ENCODE results near the gene DENND5A. TPM values are rescaled to one million over a fixed set of nuclear protein-coding genes. Genes with fewer than 3 reads are reported as not detected.
A peak's percentile ranks its signal among the peaks of the same experiment; 100 is the strongest.

DENND5A gene
- total RNA-seq, 4 donors from 2014 or later, result 13.8 to 56.3 (median 23.4) TPM

- no peak for TF ChIP-seq POLR2A (IDR thresholded peaks at IDR 0.05)
- no peak for TF ChIP-seq CTCF (IDR thresholded peaks at IDR 0.05)
- peaks cover 0 to 48% (median 11%) of the 10 kb centered on the region in 3 donors for H3K36me3 ChIP-seq
- H3K27me3 ChIP-seq, result no peaks in the 10 kb centered on the region
- intact Hi-C loops (cut with DNase I), result no loop called here
- DNase-seq, result no peak
- H3K9me3 ChIP-seq, result no peaks in the 10 kb centered on the region
- H3K4me3 ChIP-seq, result no peak overlapping the region
- H3K4me1 ChIP-seq, result peaks cover 0 to 13% (median 0%) of the 10 kb centered on the region in 3 donors
- H3K27ac ChIP-seq, result peak overlapping the region in 2 of 4 donors; percentile 16 to 19
Observed at GRCh38 chr11:9160166-9160565, 105.0 kb downstream of the DENND5A start.

- no peak for DNase-seq
- Histone ChIP-seq H3K27ac (no peak overlapping the region), H3K4me1 (peaks cover 0 to 13% (median 0%) of the 10 kb centered on the region in 3 donors), H3K27me3 (no peaks in the 10 kb centered on the region), H3K9me3 (no peaks in the 10 kb centered on the region), H3K36me3 (peaks cover 0 to 43% (median 11%) of the 10 kb centered on the region in 3 donors), H3K4me3 (no peak overlapping the region)
- intact Hi-C loops (cut with DNase I), result no loop called here
- TF ChIP-seq POLR2A (IDR thresholded peaks at IDR 0.05), result no peak
Observed at GRCh38 chr11:9158898-9159391, 106.2 kb downstream of the DENND5A start.

GRCh38 chr11:9155930-9156329 lies 109.2 kb downstream of the DENND5A start:
- DNase-seq, result no peak
- Histone ChIP-seq H3K4me3 (no peak overlapping the region), H3K36me3 (peaks cover 8 to 47% (median 8%) of the 10 kb centered on the region in 3 donors), H3K9me3 (no peaks in the 10 kb centered on the region), H3K4me1 (peaks cover 0 to 13% (median 0%) of the 10 kb centered on the region in 3 donors), H3K27ac (no peak overlapping the region), H3K27me3 (no peaks in the 10 kb centered on the region)
- intact Hi-C loops (cut with DNase I), result no loop called here
- 96% methylated on average over 4 of the region's 4 CpGs for WGBS, 2 donors
- no peak for TF ChIP-seq POLR2A (IDR thresholded peaks at IDR 0.05)

- no peaks in the 10 kb centered on the region for H3K9me3 ChIP-seq
- H3K27ac ChIP-seq, result no peak overlapping the region
- peaks cover 0 to 5% (median 3%) of the 10 kb centered on the region in 3 donors for H3K4me1 ChIP-seq
- no peak overlapping the region for H3K4me3 ChIP-seq
- TF ChIP-seq CTCF (IDR thresholded peaks at IDR 0.05) (no peak), POLR2A (IDR thresholded peaks at IDR 0.05) (no peak)
- peaks cover 0 to 55% (median 8%) of the 10 kb centered on the region in 3 donors for H3K36me3 ChIP-seq
- 79 to 80% methylated on average over 2 of the region's 2 CpGs for WGBS, 2 donors
- no peak for DNase-seq
- intact Hi-C loops (cut with DNase I), result no loop called here
- no peaks in the 10 kb centered on the region for H3K27me3 ChIP-seq
Observed at GRCh38 chr11:9153651-9154050, 111.5 kb downstream of the DENND5A start.

GRCh38 chr11:9151631-9152030 lies 113.5 kb downstream of the DENND5A start:
- Histone ChIP-seq H3K27ac (no peak overlapping the region), H3K36me3 (peaks cover 5 to 67% (median 8%) of the 10 kb centered on the region in 3 donors), H3K4me3 (no peak overlapping the region), H3K27me3 (no peaks in the 10 kb centered on the region), H3K9me3 (no peaks in the 10 kb centered on the region), H3K4me1 (peaks cover 0 to 26% (median 15%) of the 10 kb centered on the region in 3 donors)
- 82 to 95% methylated on average over 2 of the region's 2 CpGs for WGBS, 2 donors
- intact Hi-C loops (cut with DNase I), result no loop called here
- no peak for DNase-seq
- TF ChIP-seq POLR2A (IDR thresholded peaks at IDR 0.05) (no peak), CTCF (IDR thresholded peaks at IDR 0.05) (no peak)

GRCh38 chr11:9150926-9151325 lies 114.2 kb downstream of the DENND5A start:
- H3K4me3 ChIP-seq, result no peak overlapping the region
- TF ChIP-seq POLR2A (IDR thresholded peaks at IDR 0.05) (no peak), CTCF (IDR thresholded peaks at IDR 0.05) (no peak)
- intact Hi-C loops (cut with DNase I), result no loop called here
- no peaks in the 10 kb centered on the region for H3K9me3 ChIP-seq
- no peaks in the 10 kb centered on the region for H3K27me3 ChIP-seq
- H3K4me1 ChIP-seq, result peaks cover 0 to 29% (median 15%) of the 10 kb centered on the region in 3 donors
- peaks cover 5 to 68% (median 8%) of the 10 kb centered on the region in 3 donors for H3K36me3 ChIP-seq
- 63 to 89% methylated on average over 1 of the region's 1 CpG for WGBS, 2 donors
- no peak for DNase-seq
- H3K27ac ChIP-seq, result no peak overlapping the region

All from esophagus squamous epithelium (tissue), 5 donors.